ENCODE results near the gene FAM53A. TPM values are rescaled to one million over a fixed set of nuclear protein-coding genes. Genes with fewer than 3 reads are reported as not detected.

The FAM53A gene
- total and polyA plus RNA-seq, 12 donors = 0.44 to 6.2 (median 1.4) TPM

- 88 to 92% (median 90%) methylated on average over 17 to 31 of the region's 31 CpGs for WGBS, 4 donors
- Histone ChIP-seq H3K4me1 (replicated peaks in 1 of 2) (no peaks in the 10 kb centered on the region), H3K36me3 (replicated peaks in 1 of 2) (peaks cover 0 to 14% of the 10 kb centered on the region in 2 donors)
Observed at GRCh38 chr4:1728061-1728980, 44.2 kb upstream of the FAM53A start.

GRCh38 chr4:1727117-1728031 is 43.3 kb upstream of the FAM53A start:
- DNase-seq = peak; percentile 53 to 82 (median 60)
- H3K27ac ChIP-seq = peak overlapping the region in 2 of 5 donors; percentile 23 to 35
- WGBS, 4 donors = 58 to 71% (median 62%) methylated on average over 15 to 18 of the region's 18 CpGs

More at GRCh38 chr4:1728061-1728980, 44.2 kb upstream of the FAM53A start:
- no peak for DNase-seq
- Histone ChIP-seq H3K27me3 (no peaks in the 10 kb centered on the region), H3K9me3 (replicated peaks in 1 of 3) (no peaks in the 10 kb centered on the region), H3K4me3 (peak overlapping the region in 1 of 4 donors; percentile 10), H3K27ac (peak overlapping the region in 1 of 5 donors; percentile 35)
- no peak for TF ChIP-seq CTCF (IDR thresholded peaks at IDR 0.05)
- TF ChIP-seq POLR2A (IDR thresholded peaks at IDR 0.05) = no peak
- intact Hi-C loops (cut with DNase I) = loop anchor here (5.0 kb wide), 1 partner anchor 36 kb away; no protein-coding TSS in a partner anchor

GRCh38 chr4:1726146-1726934 is 42.2 kb upstream of the FAM53A start:
- Histone ChIP-seq H3K4me3 (no peak overlapping the region), H3K27ac (peak overlapping the region in 1 of 5 donors; percentile 39), H3K9me3 (replicated peaks in 1 of 3) (no peaks in the 10 kb centered on the region), H3K36me3 (replicated peaks in 1 of 2) (peaks cover 0 to 14% of the 10 kb centered on the region in 2 donors), H3K27me3 (no peaks in the 10 kb centered on the region), H3K4me1 (replicated peaks in 1 of 2) (peaks cover 6 to 13% of the 10 kb centered on the region in 2 donors)
- 40 to 57% (median 51%) methylated on average over 7 to 17 of the region's 17 CpGs for WGBS, 4 donors
- peak; percentile 84 to 98 (median 94) for DNase-seq
- intact Hi-C loops (cut with DNase I) = loop anchor here (5.0 kb wide), 1 partner anchor 34 kb away; no protein-coding TSS in a partner anchor
- TF ChIP-seq CTCF (IDR thresholded peaks at IDR 0.05) = peak; percentile 91 to 99 (median 94)
- TF ChIP-seq POLR2A (IDR thresholded peaks at IDR 0.05) = peak in 1 of 2 donors; percentile 8

More at GRCh38 chr4:1727117-1728031, 43.3 kb upstream of the FAM53A start:
- Histone ChIP-seq H3K4me1 (replicated peaks in 1 of 2) (peaks cover 0 to 3% of the 10 kb centered on the region in 2 donors), H3K27me3 (no peaks in the 10 kb centered on the region), H3K9me3 (replicated peaks in 1 of 3) (no peaks in the 10 kb centered on the region), H3K4me3 (peak overlapping the region in 1 of 4 donors; percentile 10), H3K36me3 (replicated peaks in 1 of 2) (peaks cover 0 to 14% of the 10 kb centered on the region in 2 donors)
- intact Hi-C loops (cut with DNase I) = loop anchor here (5.0 kb wide), 1 partner anchor 35 kb away; no protein-coding TSS in a partner anchor
- no peak for TF ChIP-seq POLR2A (IDR thresholded peaks at IDR 0.05)
- no peak for TF ChIP-seq CTCF (IDR thresholded peaks at IDR 0.05)
